Measurements from ENCODE around the gene EFCAB8.
"Not testable (repeated sequence)": the region's sequence is repeated elsewhere in the genome, so short reads cannot be mapped to it uniquely, and the experiment has no call there.

The EFCAB8 gene

DNA sequence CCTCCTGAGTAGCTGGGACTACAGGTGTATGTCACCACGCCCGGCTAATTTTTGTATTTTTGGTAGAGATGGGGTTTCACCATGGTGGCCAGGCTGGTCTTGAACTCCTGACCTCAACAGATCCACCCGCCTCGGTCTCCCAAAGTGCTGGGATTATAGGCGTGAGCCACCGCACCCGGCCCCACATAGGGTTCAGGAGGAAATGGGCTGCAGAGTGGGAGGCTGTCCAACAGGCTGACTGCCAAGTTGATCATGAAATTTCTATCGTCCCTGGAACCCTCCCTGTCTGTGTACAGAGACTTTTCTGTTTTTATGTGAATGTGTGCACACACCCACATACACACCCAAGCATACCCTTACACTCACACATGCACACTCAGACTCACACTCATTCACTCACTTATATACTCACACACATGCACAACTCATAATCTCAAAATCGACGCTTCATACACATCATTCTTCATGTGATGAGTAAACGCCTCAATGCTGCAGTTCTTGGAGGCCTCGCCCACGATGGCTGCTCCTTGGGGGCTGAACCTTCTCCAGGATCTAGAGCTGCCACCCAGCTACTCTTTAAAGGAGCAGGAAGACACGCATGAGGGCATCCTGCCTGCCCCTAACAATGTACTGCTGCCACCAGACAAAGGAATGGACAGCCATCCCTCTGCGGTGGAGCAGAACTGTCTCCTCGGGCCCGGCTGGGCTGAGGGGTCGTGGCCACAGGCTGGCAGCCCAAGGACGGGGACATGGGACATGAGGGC, 109.9 kb downstream of the EFCAB8 start:
- TF ChIP-seq POLR2A (IDR thresholded peaks at IDR 0.05; ENCODE audit: low read length): no peak
- no peak for TF ChIP-seq GATA1 (IDR thresholded peaks at IDR 0.05; ENCODE audit: low read depth, low read length)
- no peak for DNase-seq

- no peak for DNase-seq
- TF ChIP-seq GATA1 (IDR thresholded peaks at IDR 0.05; ENCODE audit: low read depth, low read length) (no peak), POLR2A (IDR thresholded peaks at IDR 0.05; ENCODE audit: low read length) (no peak)
These were observed 110.8 kb downstream of the EFCAB8 start for GRCh38 chr20:32969356-32970114.

DNA sequence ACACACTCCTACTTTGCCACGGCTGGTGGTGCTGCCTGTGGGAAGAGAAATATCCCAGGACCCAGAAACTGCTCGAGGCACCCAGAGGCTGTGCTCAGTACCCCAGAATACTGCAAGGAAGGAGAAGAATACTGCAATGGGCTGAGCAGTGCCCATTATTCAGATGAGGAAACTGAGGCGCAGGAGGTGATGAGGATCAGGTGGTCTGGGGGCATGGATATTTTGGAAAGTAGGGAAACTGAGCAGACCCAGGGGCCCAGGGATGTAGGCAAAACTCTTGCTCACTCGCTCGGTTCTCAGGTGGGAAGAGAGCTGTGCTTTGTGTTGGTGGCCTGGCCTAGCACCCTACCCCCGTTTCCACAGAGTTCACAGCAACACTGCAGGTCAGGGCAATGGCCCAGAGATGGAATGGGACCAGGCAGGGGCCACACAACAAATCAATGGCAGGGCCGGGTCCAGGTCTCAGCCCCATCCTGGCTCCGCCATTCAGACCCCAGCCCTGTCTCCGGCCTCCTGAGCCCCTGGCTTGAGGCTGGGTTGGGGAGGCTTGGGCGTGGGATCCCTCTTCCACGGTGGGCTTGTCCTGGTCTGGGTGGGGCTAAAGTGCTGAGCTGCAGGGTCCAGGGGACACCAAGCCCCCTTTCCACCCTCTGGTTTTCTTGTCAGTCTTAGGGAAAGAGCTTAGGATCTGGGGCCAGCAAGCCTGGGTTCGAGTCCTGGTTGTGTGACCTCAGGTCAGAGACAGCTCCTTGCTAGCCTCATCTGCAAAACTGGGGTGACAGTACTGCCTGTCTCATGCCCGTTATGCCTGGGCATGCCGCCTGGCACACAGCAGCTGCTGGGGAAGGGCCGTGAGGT, 111.6 kb downstream of the EFCAB8 start:
- no peak for DNase-seq
- no peak for TF ChIP-seq POLR2A (IDR thresholded peaks at IDR 0.05; ENCODE audit: low read length)
- no peak for TF ChIP-seq GATA1 (IDR thresholded peaks at IDR 0.05; ENCODE audit: low read depth, low read length)

GRCh38 chr20:32970973-32971300, 112.2 kb downstream of the EFCAB8 start:
- no peak for DNase-seq
- TF ChIP-seq POLR2A (IDR thresholded peaks at IDR 0.05; ENCODE audit: low read length) (no peak), GATA1 (IDR thresholded peaks at IDR 0.05; ENCODE audit: low read depth, low read length) (no peak)

GRCh38 chr20:32971703-32972161, 113.0 kb downstream of the EFCAB8 start:
- DNase-seq: no peak
- TF ChIP-seq GATA1 (IDR thresholded peaks at IDR 0.05; ENCODE audit: low read depth, low read length) (no peak), POLR2A (IDR thresholded peaks at IDR 0.05; ENCODE audit: low read length) (no peak)

GRCh38 chr20:32972181-32973076, 113.7 kb downstream of the EFCAB8 start:
- DNase-seq: peak in 1 of 2 experiments; percentile 8
- no peak for TF ChIP-seq POLR2A (IDR thresholded peaks at IDR 0.05; ENCODE audit: low read length)
- no peak for TF ChIP-seq GATA1 (IDR thresholded peaks at IDR 0.05; ENCODE audit: low read depth, low read length)

GRCh38 chr20:32973077-32973717, 114.5 kb downstream of the EFCAB8 start:
- TF ChIP-seq GATA1 (IDR thresholded peaks at IDR 0.05; ENCODE audit: low read depth, low read length): no peak
- no peak for TF ChIP-seq POLR2A (IDR thresholded peaks at IDR 0.05; ENCODE audit: low read length)
- no peak for DNase-seq

GRCh38 chr20:32974204-32975064, 115.7 kb downstream of the EFCAB8 start:
- not testable (repeated sequence) for DNase-seq

DNA sequence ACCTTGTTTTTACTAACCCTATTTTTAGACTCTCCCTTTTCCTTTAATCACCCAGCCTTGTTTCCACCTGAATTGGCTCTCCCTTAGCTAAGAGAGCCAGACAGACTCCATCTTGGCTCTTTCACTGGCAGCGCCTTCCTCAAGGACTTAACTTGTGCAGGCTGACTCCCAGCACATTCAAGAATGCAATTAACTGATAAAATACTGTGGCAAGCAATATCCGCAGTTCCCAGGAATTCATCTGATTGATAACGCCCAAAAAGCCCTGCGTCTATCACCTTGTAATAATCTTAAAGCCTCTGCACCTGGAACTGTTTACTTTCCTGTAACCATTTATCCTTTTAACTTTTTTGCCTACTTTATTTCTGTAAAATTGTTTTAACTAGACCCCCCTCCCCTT, 116.4 kb downstream of the EFCAB8 start:
- not testable (repeated sequence) for DNase-seq

DNA sequence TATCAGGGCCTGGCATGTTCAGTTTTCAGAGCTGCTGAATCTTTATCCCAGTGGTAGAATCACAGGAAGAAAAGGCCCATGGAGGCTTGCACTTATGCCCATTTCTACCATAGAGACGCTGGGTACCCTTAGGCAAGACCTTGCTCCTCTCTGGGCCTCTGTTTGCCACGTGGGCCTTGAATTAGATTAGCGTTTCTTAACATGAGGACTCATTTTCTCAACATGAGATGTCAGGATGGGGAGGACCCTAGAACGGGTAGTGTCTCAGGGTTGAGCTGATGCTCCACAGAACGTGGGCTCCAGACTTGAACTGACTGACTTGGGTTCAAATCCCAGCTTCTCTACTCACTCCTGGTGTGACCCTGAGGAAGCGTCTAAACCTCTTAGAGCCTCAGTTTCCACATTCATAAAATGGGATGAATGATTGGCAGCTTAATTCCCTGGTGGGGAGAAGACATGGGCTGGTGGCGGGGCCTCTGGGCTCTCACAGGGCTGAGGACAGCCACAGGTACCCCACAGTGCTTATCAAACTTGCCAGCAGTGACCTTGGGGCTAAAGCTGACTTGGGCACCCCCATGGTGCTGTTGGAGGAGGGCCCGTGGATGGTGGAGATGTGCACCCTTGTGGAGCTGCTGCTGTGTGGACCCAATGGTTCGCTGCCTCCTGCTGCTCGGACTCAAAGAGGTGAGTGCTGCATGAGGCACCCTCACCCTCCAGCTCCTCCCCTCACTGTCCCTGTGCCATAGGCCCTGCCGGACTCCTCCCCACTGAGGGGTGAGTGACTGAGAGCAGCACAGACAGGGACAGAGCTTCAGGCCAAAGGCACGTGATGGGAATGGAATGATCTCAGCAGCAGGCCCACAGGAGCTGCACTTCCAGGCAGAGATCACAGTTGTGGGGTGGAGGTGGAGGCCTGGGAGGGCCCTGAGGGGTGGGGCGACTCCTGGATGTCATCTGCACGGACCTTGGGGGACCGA, 117.3 kb downstream of the EFCAB8 start:
- TF ChIP-seq GATA1 (IDR thresholded peaks at IDR 0.05; ENCODE audit: low read depth, low read length): no peak
- no peak for TF ChIP-seq POLR2A (IDR thresholded peaks at IDR 0.05; ENCODE audit: low read length)
- DNase-seq: no peak

DNA sequence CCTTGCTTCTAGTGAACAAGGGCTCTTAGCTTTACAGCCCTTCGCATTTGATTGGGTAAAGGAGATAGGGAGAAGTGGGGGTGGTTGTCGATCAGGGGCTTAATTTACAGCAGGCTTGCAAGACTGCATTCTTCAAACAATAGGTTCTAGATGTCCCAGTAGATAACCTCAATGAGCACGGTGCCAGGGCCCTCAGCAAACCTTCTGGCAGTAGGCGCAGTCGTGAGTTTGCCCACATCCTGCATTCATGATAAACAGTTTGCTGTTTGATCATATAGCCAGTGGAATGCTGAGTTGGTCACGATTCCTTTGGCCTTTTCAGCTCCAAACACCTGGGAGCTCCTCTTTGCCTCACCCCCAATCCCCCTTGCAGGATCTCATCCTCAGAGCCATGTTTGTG, 118.0 kb downstream of the EFCAB8 start:
- no peak for DNase-seq
- TF ChIP-seq POLR2A (IDR thresholded peaks at IDR 0.05; ENCODE audit: low read length) (no peak), GATA1 (IDR thresholded peaks at IDR 0.05; ENCODE audit: low read depth, low read length) (no peak)

Measured in erythroblast (primary cell).